HG02678 (cell line): ENCODE data around the gene DNAJC10.

Experiments used
- ATAC-seq: cut with Tn5 transposase; IDR thresholded peaks from one replicate; pipeline ENCODE4 v1.9.1; 2021; ENCODE audit warnings: mild to moderate bottlenecking, moderate library complexity; ENCODE audit not compliant: unreplicated experiment

Gene DNAJC10

GRCh38 chr2:182831921-182832320 lies 115.9 kb downstream of the DNAJC10 start:
- no peak for ATAC-seq

- ATAC-seq, result no peak
These were observed 117.2 kb downstream of the DNAJC10 start for GRCh38 chr2:182833084-182833854.

DNA sequence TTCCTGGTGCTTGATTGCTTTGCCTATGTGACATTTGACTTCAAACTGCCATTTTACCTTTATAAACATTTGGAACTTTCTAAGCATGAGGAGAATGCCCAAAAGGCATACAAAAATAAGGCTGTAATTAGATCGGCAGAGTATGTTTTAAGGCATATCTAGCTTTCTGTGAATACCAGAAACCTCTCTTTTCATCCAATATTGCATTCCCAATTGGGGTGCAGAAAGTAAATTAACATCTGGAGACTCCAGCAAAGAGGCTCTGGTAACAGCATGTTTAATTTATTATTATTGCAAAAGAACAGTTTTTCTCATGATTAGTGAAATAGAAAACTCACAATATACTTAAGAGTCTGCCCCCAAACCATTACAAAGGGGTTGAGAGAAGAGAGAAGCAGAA lies 118.2 kb downstream of the DNAJC10 start:
- no peak for ATAC-seq

DNA sequence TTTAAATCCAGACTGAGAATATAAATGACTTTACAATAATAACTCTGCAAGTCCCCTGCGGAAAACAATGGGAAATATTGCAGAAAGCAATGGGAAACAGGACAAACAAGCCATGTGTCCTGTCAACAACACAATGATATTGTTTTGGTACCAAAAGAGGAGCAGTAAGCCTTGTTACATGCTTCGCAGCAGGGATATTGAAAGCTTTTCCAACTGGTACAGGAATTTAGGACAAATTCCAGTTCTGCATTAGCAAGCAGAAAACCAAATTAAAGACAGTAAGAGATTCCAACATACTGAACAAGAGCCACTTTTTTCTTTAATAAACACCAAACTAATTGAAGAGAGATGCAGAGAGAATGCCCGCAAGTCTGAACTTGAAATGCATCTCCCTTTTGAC lies 120.4 kb downstream of the DNAJC10 start:
- no peak for ATAC-seq
